ENCODE data around the gene RBM47.

DNA sequence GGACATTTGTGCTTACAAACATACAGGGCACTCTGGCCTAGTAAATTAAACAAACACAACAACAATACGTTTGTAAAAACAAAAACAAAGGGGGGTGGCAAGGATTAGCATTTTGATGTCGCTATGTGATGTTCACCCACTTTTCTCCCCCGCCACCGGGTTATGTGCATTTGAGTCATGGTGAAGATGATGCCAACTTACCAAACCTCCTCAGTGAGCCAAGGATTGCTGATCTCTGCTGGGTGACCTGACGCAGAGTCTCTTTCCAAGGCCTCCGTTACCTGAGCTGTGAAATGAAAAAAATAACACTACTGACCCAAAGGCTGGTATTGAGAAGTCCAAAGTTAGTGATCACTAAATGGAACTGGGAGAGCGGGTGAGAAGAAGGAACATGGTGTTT is 85.4 kb downstream of the RBM47 start:
- TF ChIP-seq FOXA1 (IDR thresholded peaks at IDR 0.05) (no peak), SP1 (IDR thresholded peaks at IDR 0.05) (no peak), ZNF384 (IDR thresholded peaks at IDR 0.05) (no peak)
